GM19239 (cell line): ENCODE measurements around the gene ACBD4.

Experiments
- DNase-seq: peaks from one replicate; pipeline ENCODE4 v3.0.0; 2011; ENCODE audit warnings: low spot score; ENCODE audit not compliant: insufficient read length
- FAIRE-seq: peaks from 2 replicates; lab custom pipeline; 2011; peaks lifted over from hg19 to GRCh38; lab: Jason Lieb, UNC

Gene ACBD4

DNA sequence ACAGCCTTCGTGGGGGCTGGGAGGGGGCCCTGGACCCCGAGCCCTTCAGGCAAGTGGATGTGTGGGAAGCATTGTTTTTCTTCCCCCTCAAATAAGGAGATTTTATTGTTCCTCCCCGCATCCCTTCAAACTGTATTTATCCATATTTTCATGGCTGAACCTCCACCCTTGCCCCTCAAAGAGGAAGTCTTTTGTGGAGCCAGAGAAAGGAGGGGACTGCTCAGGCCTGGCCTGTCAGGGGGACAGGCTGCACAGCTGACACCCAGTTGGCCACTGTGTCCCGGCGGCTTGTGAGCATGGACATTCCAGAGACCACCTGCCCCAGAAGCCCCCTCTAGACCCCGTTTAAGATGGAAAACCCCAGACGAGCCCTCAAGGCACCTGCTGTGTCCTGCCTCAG, 42.1 kb downstream of the ACBD4 start:
- DNase-seq (no peak), FAIRE-seq (no peak)

DNA sequence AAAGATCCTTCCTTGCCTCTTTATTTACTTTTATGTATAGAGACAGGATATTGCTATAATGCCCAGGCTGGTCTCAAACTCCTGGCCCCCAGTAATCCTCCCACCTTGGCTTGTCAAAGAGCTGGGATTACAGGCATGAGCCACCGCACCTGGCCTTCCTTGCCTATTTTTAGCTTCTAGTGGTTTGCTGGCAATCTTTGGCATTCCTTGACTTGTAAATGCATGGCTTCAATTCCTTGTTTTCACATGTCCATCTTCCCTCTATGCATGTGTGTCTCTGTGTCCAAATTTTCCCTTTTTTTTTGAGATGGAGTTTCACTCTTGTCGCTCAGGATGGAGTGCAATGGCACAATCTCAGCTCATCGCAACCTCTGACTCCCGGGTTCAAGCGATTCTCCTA, 48.7 kb downstream of the ACBD4 start:
- FAIRE-seq (no peak), DNase-seq (no peak)

DNA sequence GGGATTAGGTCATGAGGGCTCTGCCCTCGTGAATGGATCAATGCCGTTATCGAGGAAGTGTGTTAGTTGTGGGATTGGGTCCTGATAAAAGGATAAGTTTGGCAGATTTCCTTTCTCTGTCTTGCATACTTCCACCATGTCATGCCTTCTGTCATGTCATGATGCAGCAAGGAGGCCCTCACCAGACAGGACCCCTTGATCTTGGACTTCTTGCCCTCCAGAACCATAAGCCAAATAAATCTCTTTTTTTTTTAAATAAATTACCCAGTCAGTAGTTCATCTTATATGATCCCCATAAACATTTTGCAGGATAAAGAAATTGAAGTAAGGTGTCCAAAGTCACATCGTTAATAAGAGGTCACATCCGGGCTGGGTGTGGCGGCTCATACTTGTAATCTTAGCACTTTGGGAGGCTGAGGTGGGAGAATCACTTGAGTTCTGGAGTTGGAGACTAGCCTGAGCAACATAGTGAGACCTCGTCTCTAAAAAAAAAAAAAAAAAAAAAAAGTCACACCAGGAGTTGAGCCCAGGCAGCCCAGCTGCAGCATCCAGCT, 51.4 kb downstream of the ACBD4 start:
- no peak for FAIRE-seq
- no peak for DNase-seq

DNA sequence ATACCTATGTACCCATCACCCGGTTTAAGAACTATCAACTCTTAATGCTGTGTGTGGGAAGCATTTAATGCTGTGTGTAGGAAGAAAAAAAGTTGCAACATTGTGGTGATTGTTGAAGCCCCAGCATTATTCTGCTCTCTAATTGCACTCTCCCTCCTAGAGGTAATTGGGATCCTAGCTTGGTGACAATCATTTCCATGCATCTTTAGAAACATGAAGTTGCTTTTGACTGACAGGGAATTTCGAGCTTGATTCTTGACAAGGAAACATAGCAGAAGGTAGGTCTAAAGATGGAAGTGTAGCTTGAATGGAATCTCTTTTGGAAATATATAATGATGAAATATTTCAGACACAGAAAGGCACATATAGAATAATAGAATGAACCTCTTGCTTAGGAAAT, 53.5 kb downstream of the ACBD4 start:
- FAIRE-seq: no peak
- DNase-seq: no peak

DNA sequence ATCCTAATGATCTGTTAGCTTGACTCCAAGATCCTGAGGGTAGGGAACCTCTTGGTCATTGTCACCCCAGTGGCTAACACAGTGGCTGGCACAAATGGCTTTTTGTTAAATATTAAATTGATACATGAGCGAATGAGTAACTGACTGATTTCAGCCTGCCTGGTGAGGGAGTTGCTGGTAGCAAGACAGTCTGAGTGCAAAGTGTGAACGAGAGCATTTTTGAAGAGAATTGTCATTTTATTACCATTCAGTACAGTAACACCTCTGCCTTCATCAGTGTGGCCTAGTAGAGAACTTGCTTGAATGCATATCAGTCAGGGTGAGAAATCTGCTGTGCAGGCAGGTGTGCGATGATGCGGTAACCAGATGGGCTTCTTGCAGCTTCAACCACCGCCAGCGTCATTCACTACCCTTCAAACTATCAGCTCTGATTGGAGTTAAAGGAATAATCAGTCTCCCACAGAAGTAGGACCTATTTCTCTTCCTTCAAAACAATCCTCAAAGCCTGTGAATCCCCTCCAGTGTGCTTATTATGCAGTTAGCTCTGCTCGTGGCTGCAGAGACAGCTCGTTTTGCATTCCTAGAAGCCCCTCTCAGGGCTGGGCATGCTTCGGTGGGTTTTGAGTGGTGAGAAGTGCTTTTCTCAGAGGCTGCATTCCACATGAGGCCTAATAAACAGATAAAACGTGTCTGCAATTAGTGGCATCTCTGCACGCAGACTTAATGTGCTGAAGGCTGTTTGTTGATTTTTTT, 55.2 kb downstream of the ACBD4 start:
- no peak for FAIRE-seq
- DNase-seq: no peak
